CD14-positive monocyte (primary cell): ENCODE results near the gene NOTCH1. TPM values are rescaled to one million over a fixed set of nuclear protein-coding genes. Genes with fewer than 3 reads are reported as not detected.

ENCODE experiments used
- DNase-seq, 3 donors: peaks; one replicate each; pipeline ENCODE4 v3.0.0-alpha.2; 2011 to 2022
- H2AFZ ChIP-seq: 2 replicates; pipeline ENCODE4 v1.6.0; 2012; ENCODE audit warnings: mild to moderate bottlenecking, low read depth, low read length, inconsistent platforms; ENCODE audit not compliant: insufficient read depth, poor library complexity, severe bottlenecking
- H3K27ac ChIP-seq, 2 donors: 1 replicate in 1 of 2; 2 replicates in 1 of 2; pipeline ENCODE4 v1.5.1; 2012 to 2013; ENCODE audit warnings: low read length in 2 of 2, control low read depth in 1 of 2, inconsistent platforms in 1 of 2, low read depth in 1 of 2, mild to moderate bottlenecking in 1 of 2
- H3K27me3 ChIP-seq, 2 donors: one replicate each; pipeline versions ENCODE4 v1.6.0 to v1.6.1; 2011 to 2013; ENCODE audit warnings: low read length in 2 of 2; ENCODE audit not compliant: control insufficient read depth in 2 of 2, insufficient read depth in 2 of 2
- H3K36me3 ChIP-seq, 2 donors: replicated peaks in 1 of 2; 1 replicate in 1 of 2; 2 replicates in 1 of 2; pipeline versions ENCODE4 v1.5.1 to v1.6.1; 2012 to 2013; ENCODE audit warnings: low read length in 2 of 2, control low read depth in 1 of 2, inconsistent platforms in 1 of 2, mild to moderate bottlenecking in 1 of 2; ENCODE audit not compliant: insufficient read depth in 2 of 2, control insufficient read depth in 1 of 2
- H3K4me1 ChIP-seq, 2 donors: 1 replicate in 1 of 2; 2 replicates in 1 of 2; pipeline versions ENCODE4 v1.5.1 to v1.6.1; 2012 to 2013; ENCODE audit warnings: low read length in 2 of 2, control low read depth in 1 of 2, inconsistent platforms in 1 of 2, mild to moderate bottlenecking in 1 of 2, moderate library complexity in 1 of 2; ENCODE audit not compliant: insufficient read depth in 2 of 2, control insufficient read depth in 1 of 2
- H3K4me2 ChIP-seq: replicated peaks from 2 replicates; pipeline ENCODE3; 2012; ENCODE audit warnings: low read length, moderate library complexity, mild to moderate bottlenecking; ENCODE audit not compliant: poor library complexity, severe bottlenecking; ENCODE audit errors: extremely low read depth
- H3K4me3 ChIP-seq, 3 experiments: fragments of 200-600 bp in 1 of 3; sonication (generic) in 1 of 3; replicated peaks in 1 of 3; 1 replicate in 2 of 3; 2 replicates in 1 of 3; pipeline ENCODE4 v1.5.1; 2011 to 2013; ENCODE audit warnings: low read length in 3 of 3, mild to moderate bottlenecking in 3 of 3, control low read depth in 2 of 3, low read depth in 2 of 3, inconsistent platforms in 1 of 3, moderate library complexity in 1 of 3
- H3K79me2 ChIP-seq: 2 replicates; pipeline ENCODE4 v1.6.0; 2012; ENCODE audit warnings: mild to moderate bottlenecking, control low read depth, inconsistent platforms, low read length, moderate library complexity; ENCODE audit not compliant: insufficient read depth
- H3K9ac ChIP-seq: 2 replicates; pipeline ENCODE4 v1.6.0; 2017; ENCODE audit warnings: low read length, mild to moderate bottlenecking; ENCODE audit not compliant: insufficient read depth, poor library complexity, severe bottlenecking
- H3K9me3 ChIP-seq, 2 donors: replicated peaks in 1 of 2; 1 replicate in 1 of 2; 2 replicates in 1 of 2; pipeline versions ENCODE4 v1.5.1 to v1.6.1; 2012 to 2013; ENCODE audit warnings: low read length in 2 of 2, control low read depth in 1 of 2; ENCODE audit not compliant: control insufficient read depth in 1 of 2, insufficient read depth in 1 of 2
- H4K20me1 ChIP-seq: 2 replicates; pipeline ENCODE4 v1.6.0; 2012; ENCODE audit warnings: mild to moderate bottlenecking, low read length, control low read depth, moderate library complexity; ENCODE audit not compliant: insufficient read depth
- H3K27ac Mint-ChIP-seq, 7 donors: one replicate each; pipeline ENCODE4 v1.8.0; 2020; ENCODE audit warnings: mild to moderate bottlenecking in 7 of 7, mixed read lengths in 7 of 7, moderate library complexity in 6 of 7, inconsistent platforms in 2 of 7
- H3K27me3 Mint-ChIP-seq, 3 donors: one replicate each; pipeline ENCODE4 v1.8.0; 2021 to 2022; ENCODE audit warnings: low read depth in 3 of 3, mild to moderate bottlenecking in 3 of 3, mixed read lengths in 3 of 3, moderate library complexity in 3 of 3, inconsistent platforms in 1 of 3
- H3K36me3 Mint-ChIP-seq, 2 donors: one replicate each; pipeline ENCODE4 v1.8.0; 2020; ENCODE audit warnings: mixed read lengths in 2 of 2, inconsistent platforms in 1 of 2, mild to moderate bottlenecking in 1 of 2
- H3K4me1 Mint-ChIP-seq: one replicate; pipeline ENCODE4 v1.8.0; 2020; ENCODE audit warnings: mild to moderate bottlenecking, mixed read lengths
- H3K4me3 Mint-ChIP-seq, 2 donors: one replicate each; pipeline ENCODE4 v1.8.0; 2020; ENCODE audit warnings: mild to moderate bottlenecking in 2 of 2, mixed read lengths in 2 of 2, moderate library complexity in 1 of 2
- H3K9me3 Mint-ChIP-seq, 7 donors: one replicate each; pipeline ENCODE4 v1.8.0; 2020 to 2022; ENCODE audit warnings: mixed read lengths in 7 of 7, mild to moderate bottlenecking in 6 of 7, moderate library complexity in 6 of 7, inconsistent platforms in 2 of 7
- CTCF ChIP-seq: fragments of 200-600 bp; IDR thresholded peaks from one replicate; pipeline ENCODE4 v1.8.0; 2022; ENCODE audit warnings: antibody characterized with exemption, mild to moderate bottlenecking
- WGBS: methylation state at CpG from one replicate; pipeline ENCODE4 v1.1.5; 2013; ENCODE audit warnings: missing lambda C conversion rate; ENCODE audit not compliant: insufficient coverage; 5-methylcytosine and 5-hydroxymethylcytosine counted together
- intact Hi-C, 2 donors: fragments of 100-400 bp; cut with micrococcal nuclease; formaldehyde crosslinking; loops; one replicate each; pipeline versions ENCODE4 v1.15.0 to v1.15.1; 2023
- polyA plus RNA-seq, 3 donors: library from polyadenylated mRNA; depleted of rRNA in 1 of 3; unstranded in 2 of 3; stranded (reverse) in 1 of 3; fragments of 300-500 nt in 2 of 3; fragments of >200 nt in 1 of 3; fragmentation: Illumina TruSeq in 2 of 3; gene quantifications; 1 replicate in 2 of 3; 2 replicates in 1 of 3; pipeline ENCODE4 v1.2.3, GENCODE V29; 2012 to 2021

NOTCH1 gene
- polyA plus RNA-seq, 3 donors: 1.4 to 33.0 (median 2.2) TPM

- Histone ChIP-seq H3K36me3 (peaks cover 98 to 100% of the 10 kb centered on the region in 2 donors), H3K4me2 (no peak overlapping the region), H4K20me1 (peaks cover 99% of the 10 kb centered on the region), H3K4me1 (no peaks in the 10 kb centered on the region), H2AFZ (no peak overlapping the region), H3K4me3 (no peak overlapping the region), H3K9me3 (no peaks in the 10 kb centered on the region), H3K27ac (no peak overlapping the region), H3K27me3 (no peaks in the 10 kb centered on the region), H3K79me2 (no peaks in the 10 kb centered on the region), H3K9ac (no peak overlapping the region)
- no peak for DNase-seq
- no peak for TF ChIP-seq CTCF
- H3K36me3 Mint-ChIP-seq: peaks cover 59 to 94% of the 10 kb centered on the region in 2 donors
- no peaks in the 10 kb centered on the region for H3K4me1 Mint-ChIP-seq
- no peaks in the 10 kb centered on the region for H3K9me3 Mint-ChIP-seq
- H3K27ac Mint-ChIP-seq: no peak overlapping the region
- H3K4me3 Mint-ChIP-seq: no peak overlapping the region
- peaks cover 0 to 4% (median 0%) of the 10 kb centered on the region in 3 donors for H3K27me3 Mint-ChIP-seq
- 96% methylated on average over 30 of the region's 30 CpGs for WGBS
- intact Hi-C loops: no loop called here
These were observed 39.4 kb downstream of the NOTCH1 start for GRCh38 chr9:136506425-136506824.

GRCh38 chr9:136505406-136506403, 40.1 kb downstream of the NOTCH1 start:
- no peaks in the 10 kb centered on the region for H3K9me3 ChIP-seq
- Mint-ChIP-seq H3K36me3 (peaks cover 56 to 94% of the 10 kb centered on the region in 2 donors), H3K27ac (no peak overlapping the region), H3K27me3 (peaks cover 0 to 2% (median 0%) of the 10 kb centered on the region in 3 donors), H3K4me1 (no peaks in the 10 kb centered on the region), H3K4me3 (no peak overlapping the region), H3K9me3 (no peaks in the 10 kb centered on the region)
- no peaks in the 10 kb centered on the region for H3K4me1 ChIP-seq
- H4K20me1 ChIP-seq: peaks cover 99% of the 10 kb centered on the region
- H3K79me2 ChIP-seq: no peaks in the 10 kb centered on the region
- 97% methylated on average over 39 of the region's 51 CpGs for WGBS
- no peak overlapping the region for H3K4me3 ChIP-seq
- H3K27me3 ChIP-seq: no peaks in the 10 kb centered on the region
- no peak overlapping the region for H3K4me2 ChIP-seq
- H3K9ac ChIP-seq: no peak overlapping the region
- no peak for TF ChIP-seq CTCF
- intact Hi-C loops: no loop called here
- H3K36me3 ChIP-seq: peaks cover 95 to 100% of the 10 kb centered on the region in 2 donors
- no peak overlapping the region for H2AFZ ChIP-seq
- DNase-seq: no peak
- H3K27ac ChIP-seq: no peak overlapping the region
